NCI-H2081 treated with DMSO at 0.1 percent for 48 hours (cell line): ENCODE data around the gene AVPI1.
"Not testable (repeated sequence)": the region's sequence is repeated elsewhere in the genome, so short reads cannot be mapped to it uniquely, and the experiment has no call there.

ENCODE experiments used
- DNase-seq: peaks from one replicate; lab custom pipeline; 2025; lab: John Stamatoyannopoulos, UW

AVPI1 gene

DNA sequence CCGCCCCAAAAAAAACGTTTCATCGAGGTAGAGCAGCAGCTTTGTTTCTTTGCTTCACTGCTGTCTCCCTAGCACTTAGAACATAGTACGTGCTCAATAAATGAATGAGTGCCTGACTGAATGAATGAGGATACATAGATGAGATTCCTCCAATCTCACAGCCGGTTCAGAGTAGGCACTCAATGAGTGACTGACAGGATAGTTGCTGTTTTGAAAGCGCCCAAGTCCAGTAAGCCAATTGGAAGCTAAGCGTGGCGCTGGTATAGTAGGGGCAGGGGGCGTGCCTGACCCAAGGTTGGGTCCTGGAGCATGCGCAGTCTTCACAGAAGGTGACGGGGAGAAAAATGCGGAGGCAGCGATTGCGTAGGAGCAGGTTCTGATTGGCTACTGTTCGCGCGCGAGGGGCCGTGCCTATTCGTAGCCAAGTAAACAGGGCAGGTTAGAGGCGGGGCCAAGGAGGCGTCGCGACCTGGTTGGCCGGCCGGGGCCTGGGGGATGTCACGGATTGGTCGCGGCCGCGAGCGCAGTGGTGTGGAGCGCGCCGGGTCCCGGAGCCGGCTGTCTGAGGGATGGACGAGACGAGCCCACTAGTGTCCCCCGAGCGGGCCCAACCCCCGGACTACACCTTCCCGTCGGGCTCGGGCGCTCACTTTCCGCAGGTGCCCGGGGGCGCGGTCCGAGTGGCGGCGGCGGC is 46.7 kb downstream of the AVPI1 start, which contains the start of gene PI4K2A:
TSS of gene PI4K2A (plus strand) at position 498 of the 694 bp plus-strand sequence. CDS start at position 570, 72 bp downstream.
- peak; percentile 82 for DNase-seq

DNA sequence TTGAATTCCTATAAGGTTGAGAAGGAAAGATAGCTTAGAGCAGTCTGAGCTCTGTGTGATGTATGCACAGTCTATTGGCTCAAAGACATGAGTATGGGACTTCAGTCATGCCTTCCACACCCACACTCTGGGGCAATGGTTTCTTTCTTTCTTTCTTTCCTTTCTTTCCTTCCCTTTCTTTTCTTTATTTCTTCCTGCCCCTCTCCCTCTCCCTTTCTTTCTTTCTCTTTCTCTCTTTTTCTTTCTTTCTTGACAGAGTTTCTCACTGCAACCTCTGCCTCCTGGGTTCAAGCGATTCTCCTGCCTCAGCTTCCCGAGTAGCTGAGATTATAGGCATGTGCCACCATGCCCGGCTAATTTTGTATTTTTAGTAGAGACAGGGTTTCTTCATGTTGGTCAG is 48.0 kb downstream of the AVPI1 start:
- DNase-seq: not testable (repeated sequence)

DNA sequence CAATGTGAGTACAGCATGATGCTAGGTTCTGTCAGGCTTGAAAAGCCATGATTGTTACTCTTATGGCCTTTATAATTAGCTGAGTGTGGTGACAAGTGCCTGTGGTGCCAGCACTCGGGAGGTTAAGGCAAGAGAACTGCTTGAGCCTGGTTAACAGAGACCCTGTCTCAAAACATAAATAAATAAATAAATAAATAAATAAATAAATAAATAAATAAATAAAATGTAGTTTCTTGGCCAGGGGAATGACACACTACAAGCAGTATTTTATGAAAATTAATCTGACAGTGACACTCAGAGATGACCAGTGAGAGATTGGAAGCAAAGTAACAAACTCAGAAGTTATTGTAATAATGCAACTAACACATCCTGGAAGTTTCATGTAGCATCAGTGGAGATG is 51.5 kb downstream of the AVPI1 start:
- no peak for DNase-seq

DNA sequence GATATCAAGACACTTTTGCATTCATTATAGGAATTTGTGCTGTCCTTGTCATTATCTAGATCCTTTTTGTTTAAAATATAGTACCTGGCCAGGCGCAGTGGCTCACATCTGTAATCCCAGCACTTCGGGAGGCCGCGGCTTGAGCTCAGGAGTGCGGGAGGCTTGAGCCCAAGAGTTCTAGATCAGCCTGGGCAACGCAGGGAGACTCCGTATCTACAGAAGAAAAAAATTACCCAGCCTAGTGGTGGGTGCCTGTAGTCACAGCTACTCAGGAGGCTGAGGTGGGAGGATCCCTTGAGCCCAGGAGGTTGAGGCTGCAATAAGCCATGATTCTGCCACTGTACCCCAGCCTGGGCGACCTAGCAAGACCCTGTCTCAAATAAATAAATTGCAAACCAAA is 53.1 kb downstream of the AVPI1 start:
- no peak for DNase-seq

DNA sequence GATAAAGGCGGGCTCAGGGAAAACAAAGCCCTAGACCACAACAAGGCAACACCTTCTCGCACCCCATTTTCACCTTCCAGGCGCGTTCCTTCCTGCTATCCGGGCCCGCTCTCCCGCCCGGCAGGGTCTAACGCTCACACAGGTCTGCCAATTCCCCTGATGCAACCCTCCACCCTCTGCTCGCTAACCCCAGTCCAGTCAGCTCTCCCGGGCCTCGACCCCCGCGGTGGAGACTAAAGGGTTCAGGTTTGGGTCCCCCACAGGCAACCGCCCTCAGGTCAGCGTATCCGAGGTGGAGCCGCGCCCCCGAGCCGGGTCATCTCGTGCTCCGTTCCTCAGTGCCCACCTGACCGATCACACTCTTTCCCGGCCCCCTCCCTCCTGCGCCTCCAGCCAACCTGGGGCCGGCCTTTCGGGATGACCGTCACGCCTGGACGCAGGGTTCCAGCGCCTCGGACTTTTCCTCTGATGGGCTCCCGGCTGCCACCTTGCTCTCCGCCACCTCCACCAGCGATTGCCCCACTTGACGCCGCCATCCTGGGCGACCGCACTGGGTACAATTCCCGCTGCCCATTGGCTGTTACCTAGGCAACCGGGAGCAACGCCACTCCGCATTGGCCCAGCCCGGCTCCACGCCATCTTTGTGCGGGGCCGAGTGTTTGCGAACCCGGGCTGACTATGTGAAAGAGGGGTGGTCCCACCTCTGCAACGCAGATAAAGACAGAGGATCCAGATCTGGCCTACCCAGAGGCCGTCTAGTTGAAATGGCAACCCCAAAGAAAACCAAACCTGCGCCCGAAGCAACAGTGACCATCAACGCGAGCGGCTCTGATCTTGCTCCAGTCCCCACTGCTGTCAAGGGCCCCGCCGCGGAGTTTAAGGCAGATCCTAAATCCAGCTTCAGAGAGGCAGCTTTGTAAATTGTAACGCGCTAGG is 53.8 kb downstream of the AVPI1 start, which contains the start of gene MORN4:
TSS of gene MORN4 (minus strand) at position 552 of the 936 bp plus-strand sequence. CDS start 13,847 bp downstream, outside the sequence.
- peak; percentile 35 for DNase-seq

GRCh38 chr10:97631098-97631497 is 55.9 kb downstream of the AVPI1 start:
- no peak for DNase-seq

- no peak for DNase-seq
Measured at GRCh38 chr10:97629289-97629688, 57.8 kb downstream of the AVPI1 start.

DNA sequence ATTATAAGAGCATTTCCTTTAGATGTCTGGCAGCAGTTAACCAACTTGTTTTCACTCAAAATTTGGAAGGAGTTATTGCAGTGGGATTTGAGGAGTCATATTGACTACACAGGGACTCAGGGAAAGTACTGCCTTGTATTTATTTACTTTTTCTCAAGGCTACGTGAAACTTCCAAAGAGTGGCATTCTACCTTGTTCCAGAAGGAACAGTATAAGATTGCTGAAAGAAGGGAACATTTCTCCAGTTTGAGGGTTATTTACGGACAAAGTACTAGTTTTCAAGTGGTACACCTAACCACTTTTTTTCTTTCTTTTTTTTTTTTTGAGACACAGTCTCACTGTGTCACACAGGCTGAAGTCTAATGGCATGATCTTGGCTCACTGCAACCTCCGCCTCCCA is 58.8 kb downstream of the AVPI1 start:
- no peak for DNase-seq

- no peak for DNase-seq
Measured at GRCh38 chr10:97627731-97628130, 59.3 kb downstream of the AVPI1 start.
